KMS-11 (cell line): ENCODE results near the gene PCDH17.

Experiments used
- H2AFZ ChIP-seq: fragments of 200-600 bp; sonication (generic); 2 replicates; pipeline ENCODE4 v1.6.1; 2016; ENCODE audit warnings: antibody characterized with exemption, mixed run types, low read depth
- H3K27ac ChIP-seq: fragments of 200-600 bp; sonication (generic); 2 replicates; pipeline ENCODE4 v1.6.1; 2016; ENCODE audit warnings: mild to moderate bottlenecking, mixed run types
- H3K27me3 ChIP-seq: fragments of 200-600 bp; sonication (generic); 2 replicates; pipeline ENCODE4 v1.6.1; 2017; ENCODE audit warnings: mild to moderate bottlenecking, low read depth, mixed run types, moderate library complexity; ENCODE audit not compliant: insufficient read depth
- H3K36me3 ChIP-seq: fragments of 200-600 bp; sonication (generic); 2 replicates; pipeline ENCODE4 v1.6.1; 2017; ENCODE audit warnings: mild to moderate bottlenecking, mixed run types; ENCODE audit not compliant: insufficient read depth
- H3K4me1 ChIP-seq: fragments of 200-600 bp; sonication (generic); 2 replicates; pipeline ENCODE4 v1.6.1; 2016; ENCODE audit warnings: mild to moderate bottlenecking, low read depth, mixed run types; ENCODE audit not compliant: poor library complexity, severe bottlenecking
- H3K4me2 ChIP-seq: fragments of 200-600 bp; sonication (generic); 2 replicates; pipeline ENCODE4 v1.7.0; 2016; ENCODE audit warnings: mild to moderate bottlenecking, mixed run types
- H3K4me3 ChIP-seq: fragments of 200-600 bp; sonication (generic); IDR thresholded peaks from 2 replicates; pipeline ENCODE4 v1.6.1; 2017; ENCODE audit warnings: low read depth, low read length, mixed read lengths; ENCODE audit not compliant: insufficient read depth
- H3K79me2 ChIP-seq: fragments of 200-600 bp; sonication (generic); 2 replicates; pipeline ENCODE4 v1.6.1; 2016; ENCODE audit warnings: low read depth, mixed run types; ENCODE audit not compliant: insufficient read depth
- H3K9ac ChIP-seq: fragments of 200-600 bp; sonication (generic); 2 replicates; pipeline ENCODE4 v1.6.1; 2016; ENCODE audit warnings: mild to moderate bottlenecking, mixed run types
- H4K20me1 ChIP-seq: fragments of 200-600 bp; sonication (generic); 2 replicates; pipeline ENCODE4 v1.6.1; 2016; ENCODE audit warnings: mild to moderate bottlenecking, mixed run types; ENCODE audit not compliant: insufficient read depth
- CTCF ChIP-seq: fragments of 200-600 bp; sonication (generic); conservative IDR thresholded peaks from 2 replicates; pipeline ENCODE4 v1.6.1; 2017; ENCODE audit warnings: low read depth, mild to moderate bottlenecking, antibody characterized with exemption, low read length, moderate library complexity, mixed read lengths

The PCDH17 gene

GRCh38 chr13:57631596-57632275, at the start of gene PCDH17:
Gene PCDH17, plus strand, starts transcription at chr13:57631744. Its CDS starts 803 bp downstream, at chr13:57632547.
- Histone ChIP-seq H3K4me1 (no peaks in the 10 kb centered on the region), H3K4me2 (peak within 1 kb of the TSS; percentile 57), H3K79me2 (no peaks in the 10 kb centered on the region), H3K36me3 (no peaks in the 10 kb centered on the region), H3K27me3 (no peaks in the 10 kb centered on the region), H4K20me1 (no peaks in the 10 kb centered on the region), H3K9ac (peak within 1 kb of the TSS; percentile 6; the same call in 1 of the 2 replicates), H2AFZ (peak within 1 kb of the TSS; percentile 67), H3K4me3 (no peak within 1 kb of the TSS), H3K27ac (no peak within 1 kb of the TSS)
- TF ChIP-seq CTCF, result no peak

GRCh38 chr13:57582032-57582431, 49.5 kb upstream of the PCDH17 start:
- Histone ChIP-seq H3K79me2 (no peaks in the 10 kb centered on the region), H3K9ac (no peak overlapping the region), H3K27me3 (no peaks in the 10 kb centered on the region), H3K4me3 (no peak overlapping the region), H3K4me2 (no peak overlapping the region), H3K36me3 (no peaks in the 10 kb centered on the region), H4K20me1 (no peaks in the 10 kb centered on the region), H3K27ac (no peak overlapping the region), H3K4me1 (no peaks in the 10 kb centered on the region), H2AFZ (no peak overlapping the region)
- TF ChIP-seq CTCF, result no peak

GRCh38 chr13:57583529-57583928, 48.0 kb upstream of the PCDH17 start:
- no peak for TF ChIP-seq CTCF
- Histone ChIP-seq H2AFZ (no peak overlapping the region), H3K4me3 (no peak overlapping the region), H3K27me3 (no peaks in the 10 kb centered on the region), H3K36me3 (no peaks in the 10 kb centered on the region), H4K20me1 (no peaks in the 10 kb centered on the region), H3K27ac (no peak overlapping the region), H3K4me1 (no peaks in the 10 kb centered on the region), H3K4me2 (no peak overlapping the region), H3K9ac (no peak overlapping the region), H3K79me2 (no peaks in the 10 kb centered on the region)

- H3K36me3 ChIP-seq, result no peaks in the 10 kb centered on the region
- H3K4me2 ChIP-seq, result no peak overlapping the region
- no peaks in the 10 kb centered on the region for H3K79me2 ChIP-seq
- no peak overlapping the region for H2AFZ ChIP-seq
- no peak overlapping the region for H3K9ac ChIP-seq
- TF ChIP-seq CTCF, result no peak
- H3K4me3 ChIP-seq, result no peak overlapping the region
- no peaks in the 10 kb centered on the region for H3K27me3 ChIP-seq
- H3K4me1 ChIP-seq, result no peaks in the 10 kb centered on the region
- no peak overlapping the region for H3K27ac ChIP-seq
- no peaks in the 10 kb centered on the region for H4K20me1 ChIP-seq
These were observed 42.9 kb upstream of the PCDH17 start for GRCh38 chr13:57588639-57589038.
